Smooth muscle cell of the pulmonary artery (primary cell): ENCODE data around the gene ERAL1. TPM values are rescaled to one million over a fixed set of nuclear protein-coding genes. Genes with fewer than 3 reads are reported as not detected.

ENCODE experiments used
- total RNA-seq: library from RNA; depleted of rRNA; stranded (reverse); fragments of >200 nt; gene quantifications from 2 replicates; pipeline ENCODE4 v1.2.3, GENCODE V29; 2014

ERAL1 gene
- total RNA-seq, result 28.4 and 36.1 TPM in 2 replicates

GRCh38 chr17:28854457-28855335 is at the start of gene ERAL1:
Gene ERAL1, plus strand, starts transcription at chr17:28855016. Its CDS starts 19 bp downstream, at chr17:28855035.

GRCh38 chr17:28842282-28843012 is 12.4 kb upstream of the ERAL1 start, which contains the start of gene FAM222B:
Gene FAM222B, minus strand, starts transcription at chr17:28842790. Its CDS starts 76,123 bp downstream, at chr17:28766667.

GRCh38 chr17:28896884-28897768 is 42.3 kb downstream of the ERAL1 start, which contains the start of gene FLOT2:
Gene FLOT2, minus strand, starts transcription at chr17:28897733. Its CDS starts 159 bp downstream, at chr17:28897574.

GRCh38 chr17:28902819-28903545 is 48.2 kb downstream of the ERAL1 start, which contains the start of gene DHRS13:
Gene DHRS13, minus strand, starts transcription at chr17:28903079. Its CDS starts 135 bp downstream, at chr17:28902944.

Other genes with a start within 250 kb of the ERAL1 start
- 8.4 and 9.5 TPM in 2 replicates for gene RSKR, start 240.8 kb upstream of the ERAL1 start, total RNA-seq
- gene BLTP2, start 209.9 kb upstream of the ERAL1 start, total RNA-seq, result 164 and 202 TPM in 2 replicates
- 41.8 and 52.4 TPM in 2 replicates for gene SDF2, start 193.1 kb upstream of the ERAL1 start, total RNA-seq
- gene SUPT6H, start 192.8 kb upstream of the ERAL1 start, total RNA-seq, result 82.4 and 86.2 TPM in 2 replicates
- gene PROCA1, start 143.1 kb upstream of the ERAL1 start, total RNA-seq, result 0.85 and 1.6 TPM in 2 replicates
- gene RAB34, start 137.1 kb upstream of the ERAL1 start, total RNA-seq, result 104 and 121 TPM in 2 replicates
- 502 and 593 TPM in 2 replicates for gene RPL23A, start 135.0 kb upstream of the ERAL1 start, total RNA-seq
- 3.6 and 6.1 TPM in 2 replicates for gene TLCD1, start 128.8 kb upstream of the ERAL1 start, total RNA-seq
- gene NEK8, start 126.2 kb upstream of the ERAL1 start, total RNA-seq, result 3.8 and 5.4 TPM in 2 replicates
- 15.6 and 32.4 TPM in 2 replicates for gene TRAF4, start 111.0 kb upstream of the ERAL1 start, total RNA-seq
- gene FAM222B, start 12.2 kb upstream of the ERAL1 start, total RNA-seq, result 7.0 and 10.3 TPM in 2 replicates
- 51.4 and 56.3 TPM in 2 replicates for gene FLOT2, start 42.7 kb downstream of the ERAL1 start, total RNA-seq
- gene DHRS13, start 48.1 kb downstream of the ERAL1 start, total RNA-seq, result 5.9 and 11.9 TPM in 2 replicates
- gene PHF12, start 96.5 kb downstream of the ERAL1 start, total RNA-seq, result 16.7 and 26.8 TPM in 2 replicates
- not detected in 2 replicates for gene SEZ6, start 151.0 kb downstream of the ERAL1 start, total RNA-seq
- 1.2 and 1.4 TPM in 2 replicates for gene PIPOX, start 188.1 kb downstream of the ERAL1 start, total RNA-seq